GM13976 (cell line): ENCODE measurements around the gene LRCH1.

ENCODE experiments used
- DNase-seq: peaks from one replicate; pipeline ENCODE4 v3.0.0; 2012; ENCODE audit warnings: low spot score
- CTCF ChIP-seq: IDR thresholded peaks from 2 replicates; pipeline ENCODE4 v1.5.1; 2012; ENCODE audit warnings: borderline replicate concordance, mild to moderate bottlenecking; ENCODE audit not compliant: insufficient read depth; ENCODE audit errors: extremely low read depth, missing control alignments, control extremely low read depth
- in situ Hi-C: fragments of 300-500 bp; cut with MboI; formaldehyde crosslinking; loops from one replicate; pipeline ENCODE4 v1.12.0; 2022; ENCODE audit warnings: low sequenced_read_pairs, mixed read lengths, inconsistent platforms; ENCODE audit not compliant: unreplicated experiment

The LRCH1 gene

DNA sequence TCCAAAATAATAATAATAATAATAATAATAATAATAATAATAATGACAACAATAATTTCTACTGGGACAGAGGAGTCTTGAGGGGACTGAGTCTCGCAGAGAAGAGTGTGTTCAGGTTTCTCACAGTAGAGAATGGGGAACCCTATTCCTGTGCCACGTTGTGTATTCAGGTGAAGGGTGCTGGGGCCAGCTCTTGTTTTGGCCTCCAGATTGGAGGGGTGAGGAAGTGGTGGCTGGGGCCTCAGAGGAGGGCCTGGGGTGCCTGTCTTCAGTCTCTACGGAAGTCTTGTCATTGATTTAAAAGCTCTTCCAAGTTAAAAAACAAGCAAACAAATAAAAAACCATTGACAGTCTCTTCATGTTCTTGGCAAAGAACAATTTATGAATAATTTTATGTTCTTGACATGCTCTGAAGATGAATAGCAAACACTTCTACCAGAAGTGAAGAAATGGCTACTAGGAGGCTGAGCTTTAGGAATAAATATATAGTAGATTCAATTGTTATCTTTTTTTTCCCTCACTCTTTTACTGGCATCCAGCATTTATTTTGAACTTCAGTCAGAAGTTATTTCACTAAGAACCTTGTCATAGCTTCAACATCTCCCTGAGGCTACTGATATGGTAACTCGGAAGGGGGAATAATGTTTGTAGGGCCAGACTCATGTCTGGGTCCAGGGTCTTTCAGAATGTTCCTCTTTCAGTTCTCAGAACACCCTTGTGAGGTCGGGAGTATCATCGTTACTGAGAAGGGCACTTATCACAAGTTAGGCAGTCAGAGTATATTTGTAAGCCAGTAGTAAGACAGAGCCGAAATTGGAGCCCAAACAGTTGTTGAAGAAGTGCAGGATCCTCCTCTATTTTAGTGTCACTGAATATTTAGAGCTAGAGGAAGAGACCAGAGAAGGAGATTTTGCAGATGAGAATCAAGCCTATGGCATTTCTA, 13.1 kb downstream of the LRCH1 start:
- peak; percentile 38 for DNase-seq
- in situ Hi-C loops = no loop called here
- TF ChIP-seq CTCF = no peak

DNA sequence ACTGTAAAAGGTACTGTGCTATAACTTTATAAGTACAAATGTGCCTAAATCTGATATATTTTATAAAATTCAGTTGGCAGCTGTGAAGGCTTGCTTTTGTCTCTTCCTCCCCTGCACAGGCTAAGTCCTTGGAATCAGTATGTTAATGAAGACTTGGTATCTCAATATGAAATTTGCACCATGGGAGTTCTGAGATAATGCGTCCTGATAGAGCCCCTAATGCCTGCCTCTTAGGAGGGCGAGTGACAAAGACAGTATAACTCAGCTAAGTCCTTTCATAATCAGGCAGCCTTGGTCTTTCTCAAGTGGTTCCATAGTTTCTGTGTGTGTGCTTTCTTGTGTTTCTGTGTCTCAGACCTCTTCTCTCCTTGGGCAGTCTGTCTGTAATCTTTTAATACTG, 14.7 kb downstream of the LRCH1 start:
- in situ Hi-C loops = no loop called here
- TF ChIP-seq CTCF = no peak
- DNase-seq = no peak

GRCh38 chr13:46569456-46569855, 16.5 kb downstream of the LRCH1 start:
- DNase-seq = no peak
- in situ Hi-C loops = no loop called here
- TF ChIP-seq CTCF = no peak

GRCh38 chr13:46570273-46570672, 17.3 kb downstream of the LRCH1 start:
- in situ Hi-C loops = no loop called here
- no peak for TF ChIP-seq CTCF
- no peak for DNase-seq

DNA sequence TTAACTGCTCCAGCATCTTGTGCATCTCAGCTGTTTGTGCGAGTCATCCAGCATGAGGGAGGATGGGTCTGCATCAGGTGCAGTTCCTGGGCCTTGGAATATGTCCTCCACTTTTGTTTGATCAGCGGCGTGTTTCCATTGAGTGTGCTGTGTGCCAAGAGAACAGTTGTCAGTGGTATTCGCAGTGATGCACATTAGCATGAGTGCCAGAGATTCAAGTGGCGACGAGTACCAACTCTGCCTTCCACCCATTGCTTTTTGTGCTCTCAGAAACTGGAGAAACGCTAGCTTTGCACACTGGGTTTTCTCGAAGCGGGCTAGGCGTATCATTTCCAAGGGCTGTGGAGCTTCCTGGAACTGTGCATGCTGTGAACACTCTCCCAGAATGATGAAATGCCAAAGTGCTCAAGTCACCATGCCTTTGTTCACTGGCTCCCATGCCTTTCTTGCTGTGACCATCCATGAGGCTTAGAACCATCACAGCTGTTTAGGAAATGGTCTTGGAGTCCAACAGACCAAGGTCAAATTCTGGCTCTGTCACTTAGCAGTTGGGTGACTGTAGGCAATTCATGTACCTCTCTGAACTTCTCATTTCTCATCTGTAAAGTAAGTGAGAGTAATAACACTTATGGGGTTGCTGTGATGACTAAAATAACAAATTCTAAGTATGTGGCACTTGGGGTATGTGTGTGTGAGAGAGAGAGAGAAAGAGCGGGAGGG, 18.4 kb downstream of the LRCH1 start:
- in situ Hi-C loops = no loop called here
- no peak for TF ChIP-seq CTCF
- DNase-seq = no peak

GRCh38 chr13:46571909-46572595, 19.1 kb downstream of the LRCH1 start:
- in situ Hi-C loops = no loop called here
- no peak for DNase-seq
- no peak for TF ChIP-seq CTCF
